Measurements from ENCODE around the gene TRIM67. TPM values are rescaled to one million over a fixed set of nuclear protein-coding genes. Genes with fewer than 3 reads are reported as not detected.

TRIM67 gene
- total and polyA plus RNA-seq, 9 of the 15 experiments (the other 6 are each of a cell fraction or from before 2014, with no cell fraction given), result 0.04 to 0.60 (median 0.31) TPM

DNA sequence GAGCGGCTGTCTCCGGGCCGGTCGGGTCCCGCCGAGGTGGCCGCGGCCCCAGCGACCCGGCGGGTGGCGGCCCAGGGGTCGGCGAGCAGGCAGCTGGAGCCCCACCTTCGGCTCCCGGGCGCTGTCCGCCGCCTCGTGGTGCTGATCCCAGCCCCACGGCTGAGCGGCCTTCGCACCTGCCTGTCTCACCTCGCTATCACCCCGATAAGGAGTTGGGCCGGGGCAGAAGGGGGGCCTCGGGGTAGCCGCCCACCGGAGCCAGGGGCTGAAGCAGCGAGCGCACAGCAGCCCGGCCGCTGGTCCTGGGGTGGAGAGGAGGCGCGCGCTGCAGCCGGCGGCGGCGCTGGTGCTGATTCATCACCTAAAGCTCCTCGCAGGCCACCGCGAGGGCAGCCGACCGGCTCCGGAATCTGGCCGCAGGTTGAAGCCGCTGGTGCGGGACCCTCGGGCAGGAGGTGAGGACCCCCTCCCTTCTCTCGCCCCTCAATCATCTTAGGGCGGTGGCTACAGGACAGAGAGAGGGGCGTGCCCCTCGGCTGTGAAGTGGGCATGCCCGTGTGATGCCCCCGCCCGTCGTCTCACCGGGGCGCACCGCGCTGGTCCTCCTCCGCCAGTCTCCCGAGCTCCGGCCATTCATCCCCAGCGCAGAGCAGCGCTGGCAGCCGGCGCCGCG lies 575 bp downstream of the TRIM67 start (continued):
- TF ChIP-seq RBBP5 (IDR thresholded peaks at IDR 0.05; ENCODE audit: borderline replicate concordance, insufficient read depth, low read length, poor library complexity, severe bottlenecking) (no peak), NR1H2 (CRISPR knock-in tag; IDR thresholded peaks at IDR 0.05) (no peak; the same call in 1 of the 2 replicates), U2AF1 (optimal IDR thresholded peaks at IDR 0.05; ENCODE audit: low read depth, low read length) (no peak), FOXJ3 (CRISPR knock-in tag; IDR thresholded peaks at IDR 0.05) (no peak), RFX1 (IDR thresholded peaks at IDR 0.05) (no peak), TEAD2 (tag; IDR thresholded peaks at IDR 0.05) (no peak), PML (IDR thresholded peaks at IDR 0.05; ENCODE audit: low read length) (no peak), C11orf30 (IDR thresholded peaks at IDR 0.05; ENCODE audit: low read depth) (peak; percentile 83), MCM5 (IDR thresholded peaks at IDR 0.05; ENCODE audit: low read depth) (no peak), ZNF445 (CRISPR knock-in tag; IDR thresholded peaks at IDR 0.05; ENCODE audit: low read depth) (no peak), NFIC (IDR thresholded peaks at IDR 0.05) (no peak), CTBP1 (IDR thresholded peaks at IDR 0.05; ENCODE audit: borderline replicate concordance) (peak; percentile 71; the same call in 1 of the 2 replicates), ZNF197 (CRISPR knock-in tag; IDR thresholded peaks at IDR 0.05; ENCODE audit: low read depth) (no peak), ESRRA (IDR thresholded peaks at IDR 0.05; ENCODE audit: borderline replicate concordance, low read depth) (peak; percentile 84), PTTG1 (tag; IDR thresholded peaks at IDR 0.05; ENCODE audit: low read depth) (no peak), ATF7 (IDR thresholded peaks at IDR 0.05) (peak; percentile 38; the same call in 1 of the 2 replicates), POLR3A (IDR thresholded peaks at IDR 0.05; ENCODE audit: borderline replicate concordance, extremely low read depth, insufficient read depth, insufficient read length) (no peak)
- TF ChIP-seq, protein P1, sequence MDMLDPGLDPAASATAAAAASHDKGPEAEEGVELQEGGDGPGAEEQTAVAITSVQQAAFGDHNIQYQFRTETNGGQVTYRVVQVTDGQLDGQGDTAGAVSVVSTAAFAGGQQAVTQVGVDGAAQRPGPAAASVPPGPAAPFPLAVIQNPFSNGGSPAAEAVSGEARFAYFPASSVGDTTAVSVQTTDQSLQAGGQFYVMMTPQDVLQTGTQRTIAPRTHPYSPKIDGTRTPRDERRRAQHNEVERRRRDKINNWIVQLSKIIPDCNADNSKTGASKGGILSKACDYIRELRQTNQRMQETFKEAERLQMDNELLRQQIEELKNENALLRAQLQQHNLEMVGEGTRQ (CRISPR knock-in tag; IDR thresholded peaks at IDR 0.05), result no peak
- TF ChIP-seq, protein P2, sequence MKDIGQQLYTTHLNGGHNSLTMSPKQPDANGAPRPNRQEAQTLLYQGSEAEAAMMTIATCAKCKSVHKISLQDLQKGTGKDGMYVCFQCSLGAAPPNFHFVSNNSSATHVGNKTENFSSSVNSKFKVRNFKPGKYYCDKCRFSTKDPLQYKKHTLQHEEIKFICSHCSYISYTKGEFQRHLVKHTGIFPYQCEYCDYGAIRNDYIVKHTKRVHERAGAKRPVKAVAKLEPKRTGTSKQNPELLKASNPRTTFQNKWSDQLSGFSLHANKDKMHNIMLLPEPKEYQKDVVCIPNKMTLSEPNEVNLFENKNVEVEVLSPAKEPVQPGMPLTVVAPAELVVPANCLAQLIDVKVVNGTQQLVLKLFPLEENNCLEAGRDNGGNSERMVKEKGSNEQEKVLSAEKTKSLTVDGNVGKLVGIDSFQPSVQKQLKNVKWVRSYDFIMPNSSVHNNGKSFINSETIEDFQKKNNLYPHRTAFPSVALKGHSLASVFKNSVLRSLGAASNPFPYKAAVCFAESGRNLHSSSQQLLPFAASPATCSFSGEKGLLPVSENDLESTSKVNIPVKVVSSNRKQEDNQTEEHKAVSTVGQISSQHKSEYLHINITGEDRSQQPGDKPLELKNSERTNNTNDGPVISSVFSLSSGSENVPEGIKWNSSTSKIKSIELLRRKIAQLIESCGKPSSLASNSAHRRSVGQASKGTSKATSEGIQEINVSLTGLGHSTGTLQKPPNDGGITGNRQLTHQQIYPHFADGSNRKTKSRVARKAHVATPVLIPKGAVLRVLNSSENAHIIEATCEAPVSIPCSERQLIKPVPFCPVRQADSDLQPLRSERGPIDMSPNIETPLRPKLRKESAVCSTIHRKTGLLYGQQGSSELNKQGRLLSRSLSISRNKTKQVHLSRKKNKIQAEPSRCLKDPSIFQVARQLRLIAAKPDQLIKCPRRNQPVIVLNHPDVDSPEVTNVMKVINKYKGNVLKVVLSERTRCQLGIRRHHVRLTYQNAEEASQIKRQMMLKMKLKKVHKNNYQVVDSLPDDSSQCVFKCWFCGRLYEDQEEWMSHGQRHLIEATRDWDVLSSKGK (CRISPR knock-in tag; IDR thresholded peaks at IDR 0.05), result no peak
- TF ChIP-seq, protein P3, sequence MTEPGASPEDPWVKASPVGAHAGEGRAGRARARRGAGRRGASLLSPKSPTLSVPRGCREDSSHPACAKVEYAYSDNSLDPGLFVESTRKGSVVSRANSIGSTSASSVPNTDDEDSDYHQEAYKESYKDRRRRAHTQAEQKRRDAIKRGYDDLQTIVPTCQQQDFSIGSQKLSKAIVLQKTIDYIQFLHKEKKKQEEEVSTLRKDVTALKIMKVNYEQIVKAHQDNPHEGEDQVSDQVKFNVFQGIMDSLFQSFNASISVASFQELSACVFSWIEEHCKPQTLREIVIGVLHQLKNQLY (CRISPR knock-in tag; conservative IDR thresholded peaks at IDR 0.05), result no peak
- TF ChIP-seq, protein P4, sequence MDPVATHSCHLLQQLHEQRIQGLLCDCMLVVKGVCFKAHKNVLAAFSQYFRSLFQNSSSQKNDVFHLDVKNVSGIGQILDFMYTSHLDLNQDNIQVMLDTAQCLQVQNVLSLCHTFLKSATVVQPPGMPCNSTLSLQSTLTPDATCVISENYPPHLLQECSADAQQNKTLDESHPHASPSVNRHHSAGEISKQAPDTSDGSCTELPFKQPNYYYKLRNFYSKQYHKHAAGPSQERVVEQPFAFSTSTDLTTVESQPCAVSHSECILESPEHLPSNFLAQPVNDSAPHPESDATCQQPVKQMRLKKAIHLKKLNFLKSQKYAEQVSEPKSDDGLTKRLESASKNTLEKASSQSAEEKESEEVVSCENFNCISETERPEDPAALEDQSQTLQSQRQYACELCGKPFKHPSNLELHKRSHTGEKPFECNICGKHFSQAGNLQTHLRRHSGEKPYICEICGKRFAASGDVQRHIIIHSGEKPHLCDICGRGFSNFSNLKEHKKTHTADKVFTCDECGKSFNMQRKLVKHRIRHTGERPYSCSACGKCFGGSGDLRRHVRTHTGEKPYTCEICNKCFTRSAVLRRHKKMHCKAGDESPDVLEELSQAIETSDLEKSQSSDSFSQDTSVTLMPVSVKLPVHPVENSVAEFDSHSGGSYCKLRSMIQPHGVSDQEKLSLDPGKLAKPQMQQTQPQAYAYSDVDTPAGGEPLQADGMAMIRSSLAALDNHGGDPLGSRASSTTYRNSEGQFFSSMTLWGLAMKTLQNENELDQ (CRISPR knock-in tag; IDR thresholded peaks at IDR 0.05; ENCODE audit: borderline replicate concordance), result no peak

Measured in K562 (cell line).